OCI-LY7 (cell line): ENCODE data around the gene ZXDC. TPM values are rescaled to one million over a fixed set of nuclear protein-coding genes. Genes with fewer than 3 reads are reported as not detected.
A peak's percentile ranks its signal among the peaks of the same experiment; 100 is the strongest.

Source experiments
- BruUV-seq: library from RNA; stranded (reverse); fragments of 400-500 nt; replicated peaks from 2 replicates; lab custom pipeline; 2021; lab: Mats Ljungman, UMichigan
- CTCF ChIA-PET: fragments of 300-600 bp; sonication (Branson Sonifier 250); formaldehyde crosslinking; loops from one replicate; lab custom pipeline; 2022; ENCODE audit warnings: antibody characterized with exemption; ENCODE audit not compliant: unreplicated experiment; lab: Charles Lee
- POLR2A ChIA-PET: fragments of 300-600 bp; sonication (Branson Sonifier 250); formaldehyde crosslinking; loops from one replicate; lab custom pipeline; 2022; ENCODE audit warnings: antibody characterized with exemption; lab: Charles Lee
- DNase-seq: peaks from one replicate; pipeline ENCODE4 v3.0.0-alpha.2; 2015; ENCODE audit warnings: low spot score
- H2AFZ ChIP-seq: fragments of 200-600 bp; sonication (generic), shearing (Covaris generic); 2 replicates; pipeline ENCODE4 v1.6.1; 2014; ENCODE audit warnings: mild to moderate bottlenecking, antibody characterized with exemption, low read length, moderate library complexity
- H3K27ac ChIP-seq: fragments of 200-600 bp; sonication (generic); 2 replicates; pipeline ENCODE4 v1.5.1; 2014; ENCODE audit warnings: mixed run types, low read depth, mild to moderate bottlenecking, moderate library complexity, low read length, inconsistent platforms; ENCODE audit not compliant: poor library complexity, severe bottlenecking
- H3K36me3 ChIP-seq: fragments of 200-600 bp; sonication (generic); 2 replicates; pipeline ENCODE4 v1.6.1; 2014; ENCODE audit warnings: mild to moderate bottlenecking, antibody characterized with exemption, low read length, moderate library complexity, mixed read lengths; ENCODE audit not compliant: insufficient read depth
- H3K4me1 ChIP-seq: fragments of 200-600 bp; sonication (generic); 2 replicates; pipeline ENCODE4 v1.5.1; 2014; ENCODE audit warnings: mild to moderate bottlenecking, low read length; ENCODE audit not compliant: insufficient read depth, poor library complexity, severe bottlenecking
- H3K4me2 ChIP-seq: fragments of 200-600 bp; sonication (generic); 2 replicates; pipeline ENCODE4 v1.6.1; 2014; ENCODE audit warnings: mild to moderate bottlenecking, low read length
- H3K4me3 ChIP-seq: fragments of 200-600 bp; sonication (generic); 2 replicates; pipeline ENCODE4 v1.5.1; 2014; ENCODE audit warnings: mild to moderate bottlenecking, low read depth, low read length; ENCODE audit not compliant: poor library complexity, severe bottlenecking
- H3K79me2 ChIP-seq: fragments of 200-600 bp; sonication (generic); 2 replicates; pipeline ENCODE4 v1.6.1; 2016; ENCODE audit warnings: low read depth, mild to moderate bottlenecking, low read length, moderate library complexity, mixed read lengths; ENCODE audit not compliant: insufficient read depth
- H3K9me2 ChIP-seq: fragments of 200-600 bp; sonication (generic); 2 replicates; pipeline ENCODE4 v1.6.1; 2016; ENCODE audit warnings: mild to moderate bottlenecking, low read length, mixed read lengths; ENCODE audit not compliant: insufficient read depth
- H3K9me3 ChIP-seq: fragments of 200-600 bp; sonication (generic); 2 replicates; pipeline ENCODE4 v1.6.1; 2014; ENCODE audit warnings: mild to moderate bottlenecking, mixed run types, low read length, mixed read lengths
- H4K20me1 ChIP-seq: fragments of 200-600 bp; sonication (generic); 2 replicates; pipeline ENCODE4 v1.6.1; 2014; ENCODE audit warnings: mild to moderate bottlenecking, antibody characterized with exemption, low read length, moderate library complexity, mixed read lengths; ENCODE audit not compliant: insufficient read depth
- CTCF ChIP-seq: fragments of 200-600 bp; sonication (generic); conservative IDR thresholded peaks from 2 replicates; pipeline ENCODE4 v1.5.1; 2014; ENCODE audit warnings: mild to moderate bottlenecking, antibody characterized with exemption, low read length, moderate library complexity, mixed read lengths
- EZH2phosphoT487 ChIP-seq: fragments of 200-600 bp; sonication (generic); IDR thresholded peaks from 2 replicates; pipeline ENCODE4 v1.6.1; 2018; ENCODE audit warnings: low read depth, borderline replicate concordance, mild to moderate bottlenecking, mixed run types, antibody characterized with exemption, low read length, moderate library complexity, mixed read lengths
- intact Hi-C: fragments of 100-400 bp; cut with micrococcal nuclease; formaldehyde crosslinking; loops from one replicate; pipeline ENCODE4 v1.10.0; 2022; ENCODE audit not compliant: unreplicated experiment
- total RNA-seq, 2 experiments: library from RNA; depleted of rRNA in 1 of 2; stranded (reverse); fragments of >200 nt in 1 of 2; shearing (Covaris generic) in 1 of 2; gene quantifications; 2 replicates each; pipeline ENCODE4 v1.2.3, GENCODE V29; 2014 to 2022

ZXDC gene
- total RNA-seq, 2 experiments from 2014 or later: 32.2 to 34.9 TPM

- H3K36me3 ChIP-seq: peaks cover 84% of the 10 kb centered on the region
Measured at GRCh38 chr3:126454437-126455198, 21.1 kb downstream of the ZXDC start.

DNA sequence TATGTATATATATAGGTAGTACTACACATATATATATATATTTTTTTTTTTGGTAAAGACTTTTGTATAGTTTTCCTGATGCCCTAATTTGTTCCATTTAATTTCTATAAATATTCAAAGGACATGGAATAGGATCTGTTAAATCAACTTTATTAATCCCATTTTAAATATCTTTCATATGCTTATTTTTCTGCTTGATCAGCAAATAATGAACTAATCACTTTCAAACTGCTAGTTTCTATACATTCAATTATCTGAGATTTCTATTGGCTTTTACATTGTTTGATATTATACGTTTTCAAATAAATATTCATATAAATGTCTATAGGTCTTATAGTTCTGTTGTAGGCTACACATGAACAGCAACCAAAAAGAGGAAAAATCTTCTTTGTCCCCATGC, 21.7 kb downstream of the ZXDC start:
- Histone ChIP-seq H3K4me2 (no peak overlapping the region), H3K4me3 (no peak overlapping the region), H3K9me3 (no peaks in the 10 kb centered on the region), H3K27ac (no peak overlapping the region), H3K79me2 (no peaks in the 10 kb centered on the region), H4K20me1 (peaks cover 8% of the 10 kb centered on the region; the same call in 1 of the 2 replicates), H3K4me1 (no peaks in the 10 kb centered on the region), H3K36me3 (peaks cover 78% of the 10 kb centered on the region), H3K9me2 (no peaks in the 10 kb centered on the region), H2AFZ (no peak overlapping the region)
- no peak for DNase-seq
- BruUV-seq: no TSS peak
- no peak for TF ChIP-seq CTCF
- TF ChIP-seq EZH2phosphoT487: no peak
- POLR2A ChIA-PET: no interaction called here
- intact Hi-C loops: no loop called here
- CTCF ChIA-PET: no interaction called here

More at GRCh38 chr3:126454437-126455198, 21.1 kb downstream of the ZXDC start:
- ChIA-PET CTCF (no interaction called here), POLR2A (no interaction called here)
- BruUV-seq: TSS peak; percentile 20
- intact Hi-C loops: no loop called here
- H4K20me1 ChIP-seq: peaks cover 8% of the 10 kb centered on the region; the same call in 1 of the 2 replicates
- H3K9me3 ChIP-seq: no peaks in the 10 kb centered on the region
- no peak overlapping the region for H3K4me2 ChIP-seq
- H3K27ac ChIP-seq: no peak overlapping the region
- no peaks in the 10 kb centered on the region for H3K4me1 ChIP-seq
- no peak overlapping the region for H2AFZ ChIP-seq
- no peaks in the 10 kb centered on the region for H3K9me2 ChIP-seq
- H3K4me3 ChIP-seq: no peak overlapping the region
- TF ChIP-seq CTCF: no peak
- no peak for TF ChIP-seq EZH2phosphoT487
- DNase-seq: no peak
- no peaks in the 10 kb centered on the region for H3K79me2 ChIP-seq

DNA sequence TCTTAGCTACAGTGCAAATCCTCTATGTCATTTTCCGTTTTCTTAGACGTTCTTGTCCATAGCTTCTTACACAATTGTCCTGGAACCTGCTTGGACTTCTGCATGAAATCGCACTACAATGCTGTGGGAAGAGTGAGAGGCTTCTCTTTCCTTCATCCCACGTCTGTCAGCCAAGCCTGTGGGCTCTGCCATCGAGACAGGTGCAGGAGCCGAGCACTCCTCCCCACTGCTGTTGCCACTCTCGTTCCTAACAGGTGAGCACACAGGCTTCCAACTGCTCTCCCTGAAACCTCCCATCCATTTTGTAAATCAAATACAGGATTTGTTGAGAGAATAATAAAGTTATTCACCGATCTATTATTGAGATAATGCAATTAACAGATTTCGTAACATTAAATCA, 23.5 kb downstream of the ZXDC start:
- intact Hi-C loops: no loop called here
- ChIA-PET POLR2A (interaction anchor here (0.6 kb wide), 1 partner anchor 43 kb away, joined by 3 read pairs; no protein-coding TSS in a partner anchor), CTCF (interaction anchor here (0.6 kb wide), 1 partner anchor 12 kb away, joined by 3 read pairs; no protein-coding TSS in a partner anchor)
- no peak overlapping the region for H2AFZ ChIP-seq
- H3K9me3 ChIP-seq: no peaks in the 10 kb centered on the region
- no peak overlapping the region for H3K4me3 ChIP-seq
- no peaks in the 10 kb centered on the region for H3K9me2 ChIP-seq
- TF ChIP-seq EZH2phosphoT487 (no peak), CTCF (no peak)
- H3K79me2 ChIP-seq: no peaks in the 10 kb centered on the region
- no TSS peak for BruUV-seq
- peaks cover 61% of the 10 kb centered on the region for H3K36me3 ChIP-seq
- no peak for DNase-seq
- no peak overlapping the region for H3K4me2 ChIP-seq
- H3K4me1 ChIP-seq: no peaks in the 10 kb centered on the region
- H3K27ac ChIP-seq: no peak overlapping the region
- H4K20me1 ChIP-seq: peaks cover 8% of the 10 kb centered on the region; the same call in 1 of the 2 replicates
